Measurements from ENCODE around the gene CAPN1. TPM values are rescaled to one million over a fixed set of nuclear protein-coding genes. Genes with fewer than 3 reads are reported as not detected.

CAPN1 gene
- total RNA-seq, 1 experiment from 2014 or later: 175 TPM

GRCh38 chr11:65260756-65261590 is 79.2 kb downstream of the CAPN1 start:
- Histone ChIP-seq H4K8ac (replicated peaks; ENCODE audit: insufficient read length, low read depth, low read length) (no peak overlapping the region), H3K79me1 (ENCODE audit: insufficient read depth, low read depth, low read length, poor library complexity, severe bottlenecking) (no peaks in the 10 kb centered on the region), H2BK5ac (ENCODE audit: insufficient read length, low read length) (no peak overlapping the region), H2AK5ac (ENCODE audit: insufficient read length, low read length) (no peak overlapping the region), H4K5ac (ENCODE audit: insufficient read length, low read depth, low read length) (no peak overlapping the region), H4K20me1 (ENCODE audit: control insufficient read depth, insufficient read depth, insufficient read length) (no peaks in the 10 kb centered on the region), H3K79me2 (ENCODE audit: insufficient read depth, low read length) (peaks cover 7% of the 10 kb centered on the region; the same call in 1 of the 2 replicates), H3K56ac (ENCODE audit: insufficient read length, low read depth, low read length) (no peak overlapping the region), H3K27me3 (ENCODE audit: insufficient read depth, low read length) (no peaks in the 10 kb centered on the region), H2BK12ac (ENCODE audit: insufficient read length, low read depth, low read length) (no peak overlapping the region), H3K14ac (ENCODE audit: insufficient read depth, low read length) (no peak overlapping the region), H3K9ac (ENCODE audit: extremely low read depth, insufficient read length, low read length) (peak overlapping the region; percentile 53), H3K9me3 (ENCODE audit: control insufficient read depth, low read depth, low read length) (no peaks in the 10 kb centered on the region), H3K4me2 (ENCODE audit: insufficient read depth, insufficient read length, low read length) (peak overlapping the region; percentile 57), H3K27ac (ENCODE audit: insufficient read length, low read depth, low read length) (no peak overlapping the region), H3K18ac (ENCODE audit: insufficient read length, low read depth, low read length) (no peak overlapping the region), H2BK15ac (ENCODE audit: low read depth, low read length) (no peak overlapping the region), H2AFZ (ENCODE audit: low read length) (no peak overlapping the region), H2BK120ac (ENCODE audit: low read depth, low read length, poor library complexity, severe bottlenecking) (no peak overlapping the region), H3T11ph (ENCODE audit: low read length) (no peak overlapping the region), H3K4me1 (ENCODE audit: insufficient read depth, low read length) (0 out of 2 replicates have a peak, but pooled peaks cover 3% of the 10 kb centered on the region), H3K23ac (ENCODE audit: insufficient read length, low read depth, low read length) (no peak overlapping the region), H3K23me2 (ENCODE audit: insufficient read length, low read depth, low read length, poor library complexity, severe bottlenecking) (peaks cover 13% of the 10 kb centered on the region), H4K91ac (ENCODE audit: insufficient read length, low read depth, low read length) (no peak overlapping the region), H2BK20ac (ENCODE audit: low read depth, low read length, poor library complexity, severe bottlenecking) (no peak overlapping the region), H3K4ac (ENCODE audit: low read depth, low read length) (no peak overlapping the region)
- no peak for DNase-seq
- Mint-ChIP-seq H3K4me1 (peaks cover 17 to 21% of the 10 kb centered on the region in 2 experiments), H3K27me3 (ENCODE audit: low read depth) (peaks cover 3% of the 10 kb centered on the region; the same call in 1 of the 2 replicates), H3K9me3 (no peaks in the 10 kb centered on the region), H3K27ac (peak overlapping the region; percentile 1 to 94 (median 93); a peak in 3 of 7 replicates), H3K36me3 (ENCODE audit: insufficient read depth in 1 of 3, low read depth in 3 of 3) (peaks cover 9 to 26% (median 22%) of the 10 kb centered on the region in 3 experiments; a peak in 6 of 7 replicates), H3K4me3 (peak overlapping the region; percentile 92 to 95)
- no peak for TF ChIP-seq CTCF (conservative IDR thresholded peaks at IDR 0.05)
- WGBS (ENCODE audit: extremely low coverage, insufficient read length, low lambda C conversion rate): no CpG with 5 or more reads among the region's 26 CpGs

Other genes starting within 250 kb of the CAPN1 start
- gene GPHA2, start 246.0 kb upstream of the CAPN1 start, total RNA-seq (2021): 1.3 and 2.1 TPM in 2 replicates
- not detected in 2 replicates for gene MAJIN, start 209.8 kb upstream of the CAPN1 start, total RNA-seq (2021)
- 0.72 and 1.0 TPM in 2 replicates for gene BATF2, start 185.0 kb upstream of the CAPN1 start, total RNA-seq (2021)
- 200 and 203 TPM in 2 replicates for gene ARL2, start 167.8 kb upstream of the CAPN1 start, total RNA-seq (2021)
- 24.3 and 25.7 TPM in 2 replicates for gene SNX15, start 154.5 kb upstream of the CAPN1 start, total RNA-seq (2021)
- gene SAC3D1, start 140.7 kb upstream of the CAPN1 start, total RNA-seq (2021): 20.7 and 21.9 TPM in 2 replicates
- 1.0 and 1.2 TPM in 2 replicates for gene NAALADL1, start 123.4 kb upstream of the CAPN1 start, total RNA-seq (2021)
- gene CDCA5, start 97.9 kb upstream of the CAPN1 start, total RNA-seq (2021): 93.9 and 94.8 TPM in 2 replicates
- 24.2 and 26.7 TPM in 2 replicates for gene ZFPL1, start 97.7 kb upstream of the CAPN1 start, total RNA-seq (2021)
- 94.7 and 98.5 TPM in 2 replicates for gene VPS51, start 85.7 kb upstream of the CAPN1 start, total RNA-seq (2021)
- gene TM7SF2, start 70.1 kb upstream of the CAPN1 start, total RNA-seq (2021): 74.8 and 76.1 TPM in 2 replicates
- gene ZNHIT2, start 64.2 kb upstream of the CAPN1 start, total RNA-seq (2021): 18.3 and 19.0 TPM in 2 replicates
- gene FAU, start 59.8 kb upstream of the CAPN1 start, total RNA-seq (2021): 898 and 954 TPM in 2 replicates
- 66.7 and 73.4 TPM in 2 replicates for gene MRPL49, start 59.6 kb upstream of the CAPN1 start, total RNA-seq (2021)
- 31.3 and 31.6 TPM in 2 replicates for gene SYVN1, start 47.4 kb upstream of the CAPN1 start, total RNA-seq (2021)
- 0.44 and 0.61 TPM in 2 replicates for gene SPDYC, start 11.7 kb upstream of the CAPN1 start, total RNA-seq (2021)
- 37.7 and 41.5 TPM in 2 replicates for gene POLA2, start 80.0 kb downstream of the CAPN1 start, total RNA-seq (2021)
- gene CDC42EP2, start 132.9 kb downstream of the CAPN1 start, total RNA-seq (2021): 10.9 and 11.9 TPM in 2 replicates
- gene DPF2, start 151.9 kb downstream of the CAPN1 start, total RNA-seq (2021): 75.3 and 81.4 TPM in 2 replicates
- gene TIGD3, start 172.8 kb downstream of the CAPN1 start, total RNA-seq (2021): 0.66 and 1.2 TPM in 2 replicates
- gene SLC25A45, start 200.7 kb downstream of the CAPN1 start, total RNA-seq (2021): 1.1 and 1.6 TPM in 2 replicates
- 19.0 and 22.7 TPM in 2 replicates for gene FRMD8, start 204.7 kb downstream of the CAPN1 start, total RNA-seq (2021)
- 11.1 and 12.7 TPM in 2 replicates for gene NEAT1, start 240.9 kb downstream of the CAPN1 start, total RNA-seq (2021)

All from H9 (cell line).